ENCODE data around the gene ACKR3.

Gene ACKR3

GRCh38 chr2:236576087-236576486 lies 6.5 kb downstream of the ACKR3 start:
- Mint-ChIP-seq H3K36me3 (ENCODE audit: insufficient read depth) (peaks cover 8% of the 10 kb centered on the region), H3K4me1 (peaks cover 6% of the 10 kb centered on the region), H3K4me3 (no peak overlapping the region), H3K9me3 (no peaks in the 10 kb centered on the region), H3K27me3 (no peaks in the 10 kb centered on the region), H3K27ac (ENCODE audit: low read depth) (no peak overlapping the region)
- no peak for ATAC-seq (replicated peaks; ENCODE audit: extremely low read depth, poor library complexity, severe bottlenecking)
- DNase-seq (ENCODE audit: low spot score in 2 of 2): no peak

GRCh38 chr2:236576953-236577352 lies 7.3 kb downstream of the ACKR3 start:
- Mint-ChIP-seq H3K27ac (ENCODE audit: low read depth) (no peak overlapping the region), H3K36me3 (ENCODE audit: insufficient read depth) (peaks cover 14% of the 10 kb centered on the region), H3K9me3 (no peaks in the 10 kb centered on the region), H3K4me1 (peaks cover 6% of the 10 kb centered on the region), H3K4me3 (no peak overlapping the region), H3K27me3 (no peaks in the 10 kb centered on the region)
- ATAC-seq (replicated peaks; ENCODE audit: extremely low read depth, poor library complexity, severe bottlenecking) (no peak), DNase-seq (ENCODE audit: low spot score in 2 of 2) (no peak)

- peaks cover 15% of the 10 kb centered on the region for H3K36me3 Mint-ChIP-seq (ENCODE audit: insufficient read depth)
- peaks cover 6% of the 10 kb centered on the region for H3K4me1 Mint-ChIP-seq
- H3K9me3 Mint-ChIP-seq: no peaks in the 10 kb centered on the region
- ATAC-seq (replicated peaks; ENCODE audit: extremely low read depth, poor library complexity, severe bottlenecking): no peak
- H3K27me3 Mint-ChIP-seq: no peaks in the 10 kb centered on the region
- DNase-seq (ENCODE audit: low spot score in 2 of 2): no peak
- H3K4me3 Mint-ChIP-seq: no peak overlapping the region
- H3K27ac Mint-ChIP-seq (ENCODE audit: low read depth): no peak overlapping the region
Measured at GRCh38 chr2:236577481-236578410, 8.1 kb downstream of the ACKR3 start.

GRCh38 chr2:236578411-236578846 lies 8.8 kb downstream of the ACKR3 start:
- H3K27ac Mint-ChIP-seq (ENCODE audit: low read depth): no peak overlapping the region
- no peak for ATAC-seq (replicated peaks; ENCODE audit: extremely low read depth, poor library complexity, severe bottlenecking)
- peaks cover 6% of the 10 kb centered on the region for H3K4me1 Mint-ChIP-seq
- no peaks in the 10 kb centered on the region for H3K27me3 Mint-ChIP-seq
- no peak for DNase-seq (ENCODE audit: low spot score in 2 of 2)
- H3K9me3 Mint-ChIP-seq: no peaks in the 10 kb centered on the region
- H3K36me3 Mint-ChIP-seq (ENCODE audit: insufficient read depth): peaks cover 15% of the 10 kb centered on the region
- H3K4me3 Mint-ChIP-seq: no peak overlapping the region

- Mint-ChIP-seq H3K9me3 (no peaks in the 10 kb centered on the region), H3K4me1 (peaks cover 4% of the 10 kb centered on the region), H3K27me3 (no peaks in the 10 kb centered on the region), H3K27ac (ENCODE audit: low read depth) (no peak overlapping the region), H3K36me3 (ENCODE audit: insufficient read depth) (peaks cover 15% of the 10 kb centered on the region), H3K4me3 (no peak overlapping the region)
- DNase-seq (ENCODE audit: low spot score in 2 of 2) (no peak), ATAC-seq (replicated peaks; ENCODE audit: extremely low read depth, poor library complexity, severe bottlenecking) (no peak)
Measured at GRCh38 chr2:236579048-236579745, 9.6 kb downstream of the ACKR3 start.

- no peak overlapping the region for H3K4me3 Mint-ChIP-seq
- no peaks in the 10 kb centered on the region for H3K9me3 Mint-ChIP-seq
- H3K27ac Mint-ChIP-seq (ENCODE audit: low read depth): no peak overlapping the region
- peaks cover 15% of the 10 kb centered on the region for H3K36me3 Mint-ChIP-seq (ENCODE audit: insufficient read depth)
- ATAC-seq (replicated peaks; ENCODE audit: extremely low read depth, poor library complexity, severe bottlenecking): no peak
- no peak for DNase-seq (ENCODE audit: low spot score in 2 of 2)
- no peaks in the 10 kb centered on the region for H3K27me3 Mint-ChIP-seq
- H3K4me1 Mint-ChIP-seq: no peaks in the 10 kb centered on the region
Measured at GRCh38 chr2:236579746-236580315, 10.2 kb downstream of the ACKR3 start.

- Mint-ChIP-seq H3K27me3 (no peaks in the 10 kb centered on the region), H3K27ac (ENCODE audit: low read depth) (no peak overlapping the region), H3K9me3 (no peaks in the 10 kb centered on the region), H3K4me3 (no peak overlapping the region), H3K36me3 (ENCODE audit: insufficient read depth) (peaks cover 15% of the 10 kb centered on the region), H3K4me1 (no peaks in the 10 kb centered on the region)
- ATAC-seq (replicated peaks; ENCODE audit: extremely low read depth, poor library complexity, severe bottlenecking): no peak
- DNase-seq (ENCODE audit: low spot score in 2 of 2): no peak
Measured at GRCh38 chr2:236580746-236581355, 11.2 kb downstream of the ACKR3 start.

- Mint-ChIP-seq H3K27ac (ENCODE audit: low read depth) (no peak overlapping the region), H3K4me1 (no peaks in the 10 kb centered on the region), H3K27me3 (no peaks in the 10 kb centered on the region), H3K36me3 (ENCODE audit: insufficient read depth) (peaks cover 14% of the 10 kb centered on the region), H3K9me3 (no peaks in the 10 kb centered on the region), H3K4me3 (no peak overlapping the region)
- no peak for DNase-seq (ENCODE audit: low spot score in 2 of 2)
- ATAC-seq (replicated peaks; ENCODE audit: extremely low read depth, poor library complexity, severe bottlenecking): no peak
Measured at GRCh38 chr2:236581546-236581945, 11.9 kb downstream of the ACKR3 start.

- no peaks in the 10 kb centered on the region for H3K9me3 Mint-ChIP-seq
- ATAC-seq (replicated peaks; ENCODE audit: extremely low read depth, poor library complexity, severe bottlenecking): no peak
- H3K27me3 Mint-ChIP-seq: no peaks in the 10 kb centered on the region
- DNase-seq (ENCODE audit: low spot score in 2 of 2): no peak
- no peak overlapping the region for H3K4me3 Mint-ChIP-seq
- H3K36me3 Mint-ChIP-seq (ENCODE audit: insufficient read depth): peaks cover 11% of the 10 kb centered on the region
- H3K27ac Mint-ChIP-seq (ENCODE audit: low read depth): no peak overlapping the region
- H3K4me1 Mint-ChIP-seq: no peaks in the 10 kb centered on the region
Measured at GRCh38 chr2:236582968-236583367, 13.3 kb downstream of the ACKR3 start.

GRCh38 chr2:236583621-236584203 lies 14.1 kb downstream of the ACKR3 start:
- H3K4me1 Mint-ChIP-seq: no peaks in the 10 kb centered on the region
- DNase-seq (ENCODE audit: low spot score in 2 of 2): no peak
- peaks cover 11% of the 10 kb centered on the region for H3K36me3 Mint-ChIP-seq (ENCODE audit: insufficient read depth)
- H3K27me3 Mint-ChIP-seq: no peaks in the 10 kb centered on the region
- no peak for ATAC-seq (replicated peaks; ENCODE audit: extremely low read depth, poor library complexity, severe bottlenecking)
- H3K9me3 Mint-ChIP-seq: no peaks in the 10 kb centered on the region
- no peak overlapping the region for H3K4me3 Mint-ChIP-seq
- H3K27ac Mint-ChIP-seq (ENCODE audit: low read depth): no peak overlapping the region

GRCh38 chr2:236584521-236585384 lies 15.1 kb downstream of the ACKR3 start:
- no peaks in the 10 kb centered on the region for H3K9me3 Mint-ChIP-seq
- H3K27me3 Mint-ChIP-seq: no peaks in the 10 kb centered on the region
- H3K27ac Mint-ChIP-seq (ENCODE audit: low read depth): no peak overlapping the region
- H3K36me3 Mint-ChIP-seq (ENCODE audit: insufficient read depth): peaks cover 11% of the 10 kb centered on the region
- DNase-seq (ENCODE audit: low spot score in 2 of 2) (no peak), ATAC-seq (replicated peaks; ENCODE audit: extremely low read depth, poor library complexity, severe bottlenecking) (no peak)
- no peaks in the 10 kb centered on the region for H3K4me1 Mint-ChIP-seq
- H3K4me3 Mint-ChIP-seq: no peak overlapping the region
